Measurements from ENCODE around the gene VENTX. TPM values are rescaled to one million over a fixed set of nuclear protein-coding genes. Genes with fewer than 3 reads are reported as not detected.
A peak's percentile ranks its signal among the peaks of the same experiment; 100 is the strongest.

The VENTX gene
- total and polyA plus RNA-seq, 10 of the 15 experiments (the other 5 are each of a cell fraction or from before 2014, with no cell fraction given): 0.05 TPM; not detected in 9

GRCh38 chr10:133269367-133269766 lies 31.7 kb downstream of the VENTX start (continued):
- TF ChIP-seq NFIC (IDR thresholded peaks at IDR 0.05; ENCODE audit: low read depth, low read length): no peak

- Histone ChIP-seq H3K36me3 (ENCODE audit: control insufficient read depth in 2 of 2, insufficient read depth in 2 of 2, low read length in 1 of 2) (peaks cover 10 to 37% of the 10 kb centered on the region in 2 experiments), H4K20me1 (ENCODE audit: control insufficient read depth, insufficient read depth) (no peaks in the 10 kb centered on the region; the same call in 1 of the 2 replicates), H3K79me2 (ENCODE audit: control insufficient read depth, insufficient read depth, low read length) (peaks cover 12% of the 10 kb centered on the region), H3K4me2 (ENCODE audit: control insufficient read depth, insufficient read depth) (no peak overlapping the region), H3K4me1 (ENCODE audit: control insufficient read depth, insufficient read depth, low read length) (peaks cover 5% of the 10 kb centered on the region), H3K4me3 (no peak overlapping the region), H2AFZ (ENCODE audit: control insufficient read depth, low read depth, low read length) (no peak overlapping the region), H3K27me3 (replicated peaks in 1 of 2; ENCODE audit: control insufficient read depth in 2 of 2, insufficient read depth in 2 of 2, low read length in 1 of 2) (no peaks in the 10 kb centered on the region), H3K27ac (ENCODE audit: control insufficient read depth, insufficient read depth) (no peak overlapping the region), H3K9ac (ENCODE audit: control insufficient read depth, insufficient read depth, low read length) (no peak overlapping the region), H3K9me3 (replicated peaks; ENCODE audit: control insufficient read depth, insufficient read depth, low read length) (no peaks in the 10 kb centered on the region)
- ATAC-seq (no peak), DNase-seq (ENCODE audit: low read depth, low spot score) (no peak), FAIRE-seq (no peak)
- CTCF ChIA-PET: no interaction called here
- WGBS (ENCODE audit: insufficient coverage, insufficient replicate concordance, low lambda C conversion rate, missing lambda C conversion rate): 87% methylated on average over 20 of the region's 20 CpGs
- RAD21 ChIA-PET (ENCODE audit: unreplicated experiment): no interaction called here
- no peak for TF ChIP-seq POLR2AphosphoS5 (IDR thresholded peaks at IDR 0.05; ENCODE audit: low read length)
- 0 out of 2 replicates have a peak, but pooled peaks have one; percentile 26 for TF ChIP-seq POLR2A (IDR thresholded peaks at IDR 0.05; ENCODE audit: low read depth, low read length)
- TF ChIP-seq WRNIP1 (IDR thresholded peaks at IDR 0.05; ENCODE audit: borderline replicate concordance, low read depth, low read length): no peak
- TF ChIP-seq STAT1 (conservative IDR thresholded peaks at IDR 0.05): no peak
- in situ Hi-C loops (cut with MboI): no loop called here
- POLR2A ChIA-PET: no interaction called here
- intact Hi-C loops (cut with micrococcal nuclease; ENCODE audit: unreplicated experiment): no loop called here
- SMC1A ChIA-PET (ENCODE audit: uncharacterized antibody, unreplicated experiment): no interaction called here
- no TSS peak for BruUV-seq (replicated peaks)
Measured at GRCh38 chr10:133270204-133270603, 32.5 kb downstream of the VENTX start.

GRCh38 chr10:133270773-133271297 lies 33.2 kb downstream of the VENTX start:
- no peak overlapping the region for H3K4me3 ChIP-seq
- 96% methylated on average over 19 of the region's 19 CpGs for WGBS (ENCODE audit: insufficient coverage, insufficient replicate concordance, low lambda C conversion rate, missing lambda C conversion rate)
- RAD21 ChIA-PET (ENCODE audit: unreplicated experiment): no interaction called here

More at GRCh38 chr10:133270773-133271297, 33.2 kb downstream of the VENTX start:
- Histone ChIP-seq H3K4me2 (ENCODE audit: control insufficient read depth, insufficient read depth) (no peak overlapping the region), H3K9me3 (replicated peaks; ENCODE audit: control insufficient read depth, insufficient read depth, low read length) (no peaks in the 10 kb centered on the region), H3K4me1 (ENCODE audit: control insufficient read depth, insufficient read depth, low read length) (peaks cover 8% of the 10 kb centered on the region), H3K79me2 (ENCODE audit: control insufficient read depth, insufficient read depth, low read length) (peaks cover 17% of the 10 kb centered on the region), H3K27me3 (replicated peaks in 1 of 2; ENCODE audit: control insufficient read depth in 2 of 2, insufficient read depth in 2 of 2, low read length in 1 of 2) (no peaks in the 10 kb centered on the region), H3K36me3 (ENCODE audit: control insufficient read depth in 2 of 2, insufficient read depth in 2 of 2, low read length in 1 of 2) (peaks cover 10 to 37% of the 10 kb centered on the region in 2 experiments), H4K20me1 (ENCODE audit: control insufficient read depth, insufficient read depth) (no peaks in the 10 kb centered on the region; the same call in 1 of the 2 replicates), H3K9ac (ENCODE audit: control insufficient read depth, insufficient read depth, low read length) (no peak overlapping the region), H3K27ac (ENCODE audit: control insufficient read depth, insufficient read depth) (no peak overlapping the region), H2AFZ (ENCODE audit: control insufficient read depth, low read depth, low read length) (no peak overlapping the region)
- intact Hi-C loops (cut with micrococcal nuclease; ENCODE audit: unreplicated experiment): no loop called here
- DNase-seq (ENCODE audit: low read depth, low spot score) (no peak), ATAC-seq (no peak), FAIRE-seq (no peak)
- TF ChIP-seq ZZZ3 (IDR thresholded peaks at IDR 0.05; ENCODE audit: control insufficient read depth, insufficient read length, low read depth): no peak
- SMC1A ChIA-PET (ENCODE audit: uncharacterized antibody, unreplicated experiment): no interaction called here
- BruUV-seq (replicated peaks): no TSS peak
- POLR2A ChIA-PET: no interaction called here
- CTCF ChIA-PET: no interaction called here
- in situ Hi-C loops (cut with MboI): no loop called here
